K562 (cell line): ENCODE data around the gene BET1L. TPM values are rescaled to one million over a fixed set of nuclear protein-coding genes. Genes with fewer than 3 reads are reported as not detected.

ENCODE experiments used
- ATAC-seq: fragments of 200-7000 bp; cut with Tn5 transposase; 3 replicates; pipeline ENCODE4 v1.9.1; 2020; ENCODE audit warnings: moderate library complexity
- BruUV-seq: library from RNA; stranded (reverse); fragments of 400-500 nt; replicated peaks from 2 replicates; lab custom pipeline; 2021; lab: Mats Ljungman, UMichigan
- CTCF ChIA-PET: fragments of 300-600 bp; formaldehyde crosslinking; extraction: SDS; loops from one replicate; lab custom pipeline; 2021; ENCODE audit warnings: low intra/inter-chr PET ratio; lab: Yijun Ruan, JAX
- POLR2A ChIA-PET: fragments of 300-600, 350-650 bp; sonication (Branson Sonifier 250); formaldehyde crosslinking; extraction: SDS; loops from one replicate; lab custom pipeline; 2021; ENCODE audit warnings: antibody characterized with exemption, inconsistent platforms; lab: Yijun Ruan, JAX
- DNase-seq, 4 experiments: peaks; one replicate each; pipeline versions ENCODE4 v3.0.0 to v3.0.0-alpha.2; 2011 to 2018; ENCODE audit warnings: low spot score in 3 of 4, mixed read lengths in 3 of 4; ENCODE audit errors: extremely low read depth in 1 of 4
- FAIRE-seq: peaks from 2 replicates; lab custom pipeline; 2011; peaks lifted over from hg19 to GRCh38; lab: Jason Lieb, UNC
- H2AFZ ChIP-seq: 2 replicates; pipeline ENCODE4 v1.6.0; 2011; ENCODE audit warnings: low read depth, low read length, control low read depth, inconsistent platforms
- H3K27ac ChIP-seq: fragments of 200-600 bp; 3 replicates; pipeline ENCODE4 v1.8.0; 2011; ENCODE audit warnings: low read depth, mild to moderate bottlenecking, control low read depth, inconsistent platforms, low read length, moderate library complexity, mixed read lengths; ENCODE audit errors: extremely low read depth
- H3K27me3 ChIP-seq, 2 experiments: fragments of 300-600 bp in 1 of 2; 2 replicates in 1 of 2; 3 replicates in 1 of 2; pipeline versions ENCODE4 v1.6.0 to v1.8.0; 2011; ENCODE audit warnings: inconsistent platforms in 2 of 2, low read length in 2 of 2, mild to moderate bottlenecking in 1 of 2, mixed read lengths in 1 of 2, moderate library complexity in 1 of 2; ENCODE audit not compliant: control insufficient read depth in 2 of 2, insufficient read depth in 2 of 2
- H3K36me3 ChIP-seq: fragments of 300-600 bp; 3 replicates; pipeline ENCODE4 v1.8.0; 2011; ENCODE audit warnings: mild to moderate bottlenecking, low read length, inconsistent platforms; ENCODE audit not compliant: control insufficient read depth, insufficient read depth
- H3K4me1 ChIP-seq, 2 experiments: fragments of 200-600 bp in 1 of 2; replicated peaks in 1 of 2; 2 replicates in 1 of 2; 3 replicates in 1 of 2; pipeline versions ENCODE4 v1.5.1 to v1.8.0; 2011; ENCODE audit warnings: inconsistent platforms in 2 of 2, low read length in 2 of 2, mild to moderate bottlenecking in 1 of 2, mixed read lengths in 1 of 2, moderate library complexity in 1 of 2; ENCODE audit not compliant: control insufficient read depth in 2 of 2, insufficient read depth in 2 of 2
- H3K4me2 ChIP-seq: 2 replicates; pipeline ENCODE4 v1.6.1; 2011; ENCODE audit warnings: low read length, control low read depth, inconsistent platforms, mixed read lengths; ENCODE audit not compliant: insufficient read depth
- H3K4me3 ChIP-seq: fragments of 200-600 bp; sonication (generic), shearing (Covaris generic); 2 replicates; pipeline ENCODE4 v1.5.1; 2016; ENCODE audit warnings: control low read depth, inconsistent platforms
- H3K79me2 ChIP-seq: fragments of 200-600 bp; 3 replicates; pipeline ENCODE4 v1.8.0; 2011; ENCODE audit warnings: low read length, inconsistent platforms; ENCODE audit not compliant: control insufficient read depth, insufficient read depth
- H3K9ac ChIP-seq, 2 experiments: 2 replicates each; pipeline versions ENCODE4 v1.6.0 to v1.6.1; 2011; ENCODE audit warnings: low read depth in 2 of 2, low read length in 2 of 2, control low read depth in 1 of 2, inconsistent platforms in 1 of 2, mild to moderate bottlenecking in 1 of 2, mixed read lengths in 1 of 2; ENCODE audit not compliant: insufficient read depth in 1 of 2
- H3K9me1 ChIP-seq: one replicate; pipeline ENCODE4 v1.6.0; 2011; ENCODE audit warnings: inconsistent platforms, mild to moderate bottlenecking, low read length, moderate library complexity; ENCODE audit not compliant: control insufficient read depth, insufficient read depth
- H3K9me3 ChIP-seq: replicated peaks from 2 replicates; pipeline ENCODE4 v1.5.1; 2011; ENCODE audit warnings: low read depth, low read length, inconsistent platforms; ENCODE audit not compliant: control insufficient read depth, insufficient read depth
- H4K20me1 ChIP-seq: replicated peaks from 2 replicates; pipeline ENCODE4 v1.6.1; 2011; ENCODE audit warnings: low read length, inconsistent platforms, mixed read lengths; ENCODE audit not compliant: control insufficient read depth, insufficient read depth
- ARID1B ChIP-seq: fragments of 450-650 bp; IDR thresholded peaks from 2 replicates; pipeline ENCODE4 v1.6.1; 2016; ENCODE audit warnings: antibody characterized with exemption, mild to moderate bottlenecking, inconsistent platforms
- BCOR ChIP-seq: fragments of 450-650 bp; IDR thresholded peaks from 2 replicates; pipeline ENCODE4 v1.6.1; 2016
- CHAMP1 ChIP-seq: fragments of 450-650 bp; IDR thresholded peaks from 2 replicates; pipeline ENCODE4 v1.6.1; 2016; ENCODE audit warnings: mild to moderate bottlenecking
- E2F6 ChIP-seq, 2 experiments: IDR thresholded peaks; 2 replicates each; pipeline ENCODE4 v1.6.1; 2011; ENCODE audit warnings: borderline replicate concordance in 1 of 2, control low read depth in 1 of 2, low read depth in 1 of 2, low read length in 1 of 2, mild to moderate bottlenecking in 1 of 2, mixed read lengths in 1 of 2, moderate library complexity in 1 of 2; ENCODE audit not compliant: insufficient read depth in 1 of 2, insufficient read length in 1 of 2, poor library complexity in 1 of 2, severe bottlenecking in 1 of 2; ENCODE audit errors: extremely low read depth in 1 of 2
- EGR1 ChIP-seq: fragments of 450-650 bp; conservative IDR thresholded peaks from 2 replicates; pipeline ENCODE4 v1.6.1; 2017; ENCODE audit warnings: mild to moderate bottlenecking
- GTF2B ChIP-seq: IDR thresholded peaks from 2 replicates; pipeline ENCODE4 v1.6.1; 2011; ENCODE audit not compliant: insufficient read length; ENCODE audit errors: extremely low read depth
- HEY1 ChIP-seq: fragments of 250-450 bp; sonication (Bioruptor Pico); IDR thresholded peaks from 2 replicates; pipeline ENCODE4 v1.5.0; 2020; ENCODE audit warnings: mild to moderate bottlenecking, moderate library complexity, borderline replicate concordance
- JUND ChIP-seq, 2 experiments: IDR thresholded peaks; 2 replicates in 1 of 2; 3 replicates in 1 of 2; pipeline ENCODE4 v1.6.1; 2011; ENCODE audit warnings: borderline replicate concordance in 2 of 2, low read depth in 2 of 2, low read length in 2 of 2, improper control_type of control experiment in 1 of 2, missing biosample characterization in 1 of 2, missing genetic modification characterization in 1 of 2, missing genetic modification reagents in 1 of 2
- ZBTB5 ChIP-seq: fragments of 450-650 bp; IDR thresholded peaks from 2 replicates; pipeline ENCODE4 v1.6.1; 2017; ENCODE audit warnings: antibody characterized with exemption
- ZNF551 ChIP-seq: fragments of 250-450 bp; sonication (Bioruptor Pico); IDR thresholded peaks from 2 replicates; pipeline ENCODE4 v1.5.0; 2021; ENCODE audit warnings: mild to moderate bottlenecking, moderate library complexity
- ZNF561 ChIP-seq: fragments of 450-650 bp; formaldehyde crosslinking; conservative IDR thresholded peaks from 2 replicates; pipeline ENCODE4 v1.4.0; 2020; ENCODE audit warnings: mild to moderate bottlenecking, moderate library complexity
- ZNF589 ChIP-seq: fragments of 200-800 bp; sonication (Bioruptor generic); IDR thresholded peaks from 2 replicates; pipeline ENCODE4 v1.6.1; 2016; ENCODE audit warnings: low read depth, missing genetic modification characterization, missing compliant biosample characterization
- WGBS: fragments of 100-300 bp; shearing (Covaris generic); methylation state at CpG from one replicate; pipeline ENCODE4 v1.1.6; 2016; ENCODE audit warnings: low coverage, mixed read lengths; ENCODE audit not compliant: insufficient coverage; ENCODE audit errors: missing lambda C conversion rate; 5-methylcytosine and 5-hydroxymethylcytosine counted together
- in situ Hi-C: fragments of 300-500 bp; cut with MboI; formaldehyde crosslinking; loops from 4 replicates; pipeline ENCODE4 v1.15.0; 2018; ENCODE audit warnings: inconsistent platforms, mixed read lengths
- intact Hi-C: fragments of 100-400 bp; cut with micrococcal nuclease; formaldehyde crosslinking; loops from 2 replicates; pipeline ENCODE4 v1.14.2; 2022
- polyA plus RNA-seq, 8 experiments: library from polyadenylated mRNA; depleted of rRNA in 4 of 8; stranded (reverse) in 5 of 8; unstranded in 3 of 8; fragments of >200 nt; fragmentation: Nextera tagmentation in 2 of 8; fragmentation: Illumina TruSeq in 1 of 8; extraction: Ambion mirVana in 2 of 8; extraction: Trizol in 1 of 8; gene quantifications; 2 replicates each; pipeline versions ENCODE4 v1.2.1 to v1.2.3, GENCODE V29; 2011 to 2014; ENCODE audit warnings: inconsistent platforms in 1 of 8, missing spikeins in 1 of 8
- total RNA-seq, 7 experiments: library from RNA; depleted of rRNA in 6 of 7; stranded (reverse); fragments of >200 nt in 6 of 7; fragmentation: Illumina TruSeq in 2 of 7; extraction: Trizol in 2 of 7; gene quantifications; 2 replicates each; pipeline versions ENCODE4 v1.2.1 to v1.2.3, GENCODE V29; 2011 to 2021; ENCODE audit warnings: low replicate concordance in 1 of 7

The BET1L gene
- total and polyA plus RNA-seq, 9 of the 15 experiments (the other 6 are each of a cell fraction or from before 2014, with no cell fraction given) = 9.9 to 69.1 (median 19.9) TPM

GRCh38 chr11:235997-236773, 29.0 kb upstream of the BET1L start, which contains the start of gene SIRT3 (continued):
- TF ChIP-seq JUND (IDR thresholded peaks at IDR 0.05; ENCODE audit: borderline replicate concordance, low read depth, low read length) (0 out of 2 replicates have a peak, but pooled peaks have one; percentile 23), JUND (tag; IDR thresholded peaks at IDR 0.05; ENCODE audit: borderline replicate concordance, low read depth, low read length) (no peak), E2F6 (IDR thresholded peaks at IDR 0.05; ENCODE audit: borderline replicate concordance in 1 of 2, extremely low read depth in 1 of 2, insufficient read depth in 1 of 2, insufficient read length in 1 of 2, low read depth in 1 of 2, low read length in 1 of 2, poor library complexity in 1 of 2, severe bottlenecking in 1 of 2) (peak in 1 of 2 experiments; percentile 47)

GRCh38 chr11:235609-235996, 28.4 kb upstream of the BET1L start:
- ChIA-PET CTCF (interaction anchor here (0.6 kb wide), 1 partner anchor 283 kb away, joined by 3 read pairs; no protein-coding TSS in a partner anchor), POLR2A (interaction anchor here (0.6 to 1.6 kb wide), 4 partner anchors 12 to 170 kb away, joined by 4 to 6 read pairs (median 5); no protein-coding TSS in a partner anchor)
- Histone ChIP-seq H4K20me1 (peaks cover 10% of the 10 kb centered on the region; the same call in 1 of the 2 replicates), H2AFZ (peak overlapping the region; percentile 84), H3K9me3 (no peaks in the 10 kb centered on the region), H3K4me1 (peaks cover 19 to 21% of the 10 kb centered on the region in 2 experiments; a peak in 4 of 5 replicates), H3K4me3 (peak overlapping the region; percentile 90), H3K27me3 (no peaks in the 10 kb centered on the region), H3K9me1 (no peaks in the 10 kb centered on the region), H3K27ac (peak overlapping the region; percentile 89), H3K79me2 (peaks cover 50% of the 10 kb centered on the region), H3K9ac (peak overlapping the region; percentile 82 to 93), H3K4me2 (peak overlapping the region; percentile 86), H3K36me3 (peaks cover 27% of the 10 kb centered on the region)
- intact Hi-C loops = no loop called here
- ATAC-seq (peak; percentile 19), FAIRE-seq (peak; percentile 67), DNase-seq (no peak)
- no TSS peak for BruUV-seq
- under 1% methylated on average over 13 of the region's 13 CpGs for WGBS
- in situ Hi-C loops = no loop called here
- TF ChIP-seq GTF2B = no peak
- no peak for TF ChIP-seq ZNF561 (CRISPR knock-in tag)
- TF ChIP-seq HEY1 = no peak
- no peak for TF ChIP-seq CHAMP1
- no peak for TF ChIP-seq ZBTB5
- no peak for TF ChIP-seq EGR1
- TF ChIP-seq ZNF551 = no peak
- no peak for TF ChIP-seq ZNF589 (CRISPR knock-in tag)
- no peak for TF ChIP-seq BCOR
- TF ChIP-seq ARID1B = no peak
